Caco-2 (cell line): ENCODE data around the gene PSKH1. TPM values are rescaled to one million over a fixed set of nuclear protein-coding genes. Genes with fewer than 3 reads are reported as not detected.

Experiments used
- BruUV-seq: library from RNA; stranded (reverse); fragments of 400-500 nt; replicated peaks from 2 replicates; lab custom pipeline; 2021; lab: Mats Ljungman, UMichigan
- CTCF ChIA-PET: fragments of 300-600 bp; sonication (Branson Sonifier 250); formaldehyde crosslinking; loops from one replicate; lab custom pipeline; 2022; ENCODE audit warnings: antibody characterized with exemption; lab: Charles Lee
- POLR2A ChIA-PET: fragments of 300-600 bp; sonication (Branson Sonifier 250); formaldehyde crosslinking; loops from one replicate; lab custom pipeline; 2022; ENCODE audit warnings: antibody characterized with exemption; lab: Charles Lee
- DNase-seq, 2 experiments: peaks; one replicate each; pipeline versions ENCODE4 v3.0.0 to v3.0.0-alpha.2; 2020 to 2022
- H3K27me3 ChIP-seq: replicated peaks from 2 replicates; pipeline ENCODE4 v1.6.0; 2011; ENCODE audit warnings: low read length; ENCODE audit not compliant: control insufficient read depth, insufficient read depth
- H3K36me3 ChIP-seq: 2 replicates; pipeline ENCODE4 v1.5.1; 2011; ENCODE audit warnings: low read length; ENCODE audit not compliant: control insufficient read depth, insufficient read depth
- H3K4me1 ChIP-seq: fragments of 250-450 bp; sonication (Bioruptor Pico); 2 replicates; pipeline ENCODE4 v1.5.1; 2020; ENCODE audit warnings: mild to moderate bottlenecking
- H3K4me3 ChIP-seq: 2 replicates; pipeline ENCODE4 v1.5.1; 2011; ENCODE audit warnings: low read depth, mild to moderate bottlenecking, control low read depth, low read length
- H3K9me3 ChIP-seq: fragments of 250-450 bp; sonication (Bioruptor Pico); 2 replicates; pipeline ENCODE4 v1.5.1; 2020; ENCODE audit warnings: mild to moderate bottlenecking, moderate library complexity
- H3K27ac Mint-ChIP-seq: one replicate; pipeline ENCODE4 v1.8.0; 2022; ENCODE audit warnings: mixed read lengths; ENCODE audit not compliant: unreplicated experiment
- H3K27me3 Mint-ChIP-seq: one replicate; pipeline ENCODE4 v1.8.0; 2022; ENCODE audit warnings: mixed read lengths; ENCODE audit not compliant: insufficient read depth, unreplicated experiment
- H3K36me3 Mint-ChIP-seq: one replicate; pipeline ENCODE4 v1.8.0; 2022; ENCODE audit warnings: mild to moderate bottlenecking, mixed read lengths; ENCODE audit not compliant: insufficient read depth, unreplicated experiment
- H3K4me1 Mint-ChIP-seq: one replicate; pipeline ENCODE4 v1.8.0; 2022; ENCODE audit warnings: low read depth, mixed read lengths; ENCODE audit not compliant: unreplicated experiment
- H3K4me3 Mint-ChIP-seq: one replicate; pipeline ENCODE4 v1.8.0; 2022; ENCODE audit warnings: mild to moderate bottlenecking, moderate library complexity, mixed read lengths; ENCODE audit not compliant: unreplicated experiment
- H3K9me3 Mint-ChIP-seq: one replicate; pipeline ENCODE4 v1.8.0; 2022; ENCODE audit warnings: mixed read lengths; ENCODE audit not compliant: unreplicated experiment
- intact Hi-C: fragments of 100-400 bp; cut with micrococcal nuclease; formaldehyde crosslinking; loops from one replicate; pipeline ENCODE4 v1.10.0; 2022; ENCODE audit not compliant: unreplicated experiment
- total RNA-seq: library from RNA; stranded (reverse); gene quantifications from 2 replicates; pipeline ENCODE4 v1.2.3, GENCODE V29; 2022
- TF ChIP-seq, protein P1 (sequence below), 2 experiments: fragments of 200-600 bp in 1 of 2; IDR thresholded peaks; 1 replicate in 1 of 2; 2 replicates in 1 of 2; pipeline versions ENCODE4 v1.5.1 to v1.8.0; 2011 to 2022; ENCODE audit warnings: antibody characterized with exemption in 1 of 2, control low read depth in 1 of 2, inconsistent platforms in 1 of 2, low read depth in 1 of 2, low read length in 1 of 2, mild to moderate bottlenecking in 1 of 2, moderate library complexity in 1 of 2; ENCODE audit not compliant: insufficient read depth in 1 of 2, severe bottlenecking in 1 of 2, unreplicated experiment in 1 of 2

PSKH1 gene
- total RNA-seq, 1 experiment from 2014 or later: 41.3 TPM

DNA sequence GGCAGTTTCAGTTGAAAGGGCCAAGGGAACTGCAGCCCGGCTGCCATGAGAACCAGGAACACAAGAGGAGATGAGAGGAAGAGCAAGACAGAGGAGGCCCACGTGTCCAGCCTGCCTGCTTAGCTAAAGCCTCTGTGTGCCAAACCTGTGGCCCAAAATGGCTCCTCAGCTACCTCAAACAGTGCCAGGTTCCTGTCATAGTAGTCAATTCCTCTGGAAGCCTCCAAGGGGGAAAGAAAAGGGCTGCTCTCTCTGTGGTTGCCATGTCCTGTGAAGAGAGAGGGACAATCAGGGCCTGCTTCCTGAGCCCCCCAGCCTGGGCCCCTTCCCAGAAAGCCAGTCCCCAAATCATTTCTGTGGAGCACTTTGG is 70.2 kb downstream of the PSKH1 start:
- TF ChIP-seq, protein P1, sequence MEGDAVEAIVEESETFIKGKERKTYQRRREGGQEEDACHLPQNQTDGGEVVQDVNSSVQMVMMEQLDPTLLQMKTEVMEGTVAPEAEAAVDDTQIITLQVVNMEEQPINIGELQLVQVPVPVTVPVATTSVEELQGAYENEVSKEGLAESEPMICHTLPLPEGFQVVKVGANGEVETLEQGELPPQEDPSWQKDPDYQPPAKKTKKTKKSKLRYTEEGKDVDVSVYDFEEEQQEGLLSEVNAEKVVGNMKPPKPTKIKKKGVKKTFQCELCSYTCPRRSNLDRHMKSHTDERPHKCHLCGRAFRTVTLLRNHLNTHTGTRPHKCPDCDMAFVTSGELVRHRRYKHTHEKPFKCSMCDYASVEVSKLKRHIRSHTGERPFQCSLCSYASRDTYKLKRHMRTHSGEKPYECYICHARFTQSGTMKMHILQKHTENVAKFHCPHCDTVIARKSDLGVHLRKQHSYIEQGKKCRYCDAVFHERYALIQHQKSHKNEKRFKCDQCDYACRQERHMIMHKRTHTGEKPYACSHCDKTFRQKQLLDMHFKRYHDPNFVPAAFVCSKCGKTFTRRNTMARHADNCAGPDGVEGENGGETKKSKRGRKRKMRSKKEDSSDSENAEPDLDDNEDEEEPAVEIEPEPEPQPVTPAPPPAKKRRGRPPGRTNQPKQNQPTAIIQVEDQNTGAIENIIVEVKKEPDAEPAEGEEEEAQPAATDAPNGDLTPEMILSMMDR (IDR thresholded peaks at IDR 0.05; ENCODE audit: insufficient read depth in 1 of 2, low read depth in 1 of 2, low read length in 1 of 2, severe bottlenecking in 1 of 2, unreplicated experiment in 1 of 2): no peak
- H3K4me3 Mint-ChIP-seq: no peak overlapping the region
- ChIA-PET CTCF (no interaction called here), POLR2A (no interaction called here)
- H3K9me3 Mint-ChIP-seq: no peaks in the 10 kb centered on the region
- H3K27ac Mint-ChIP-seq: peak overlapping the region; percentile 3
- Histone ChIP-seq H3K36me3 (peaks cover 12% of the 10 kb centered on the region), H3K27me3 (no peaks in the 10 kb centered on the region), H3K4me3 (no peak overlapping the region), H3K9me3 (no peaks in the 10 kb centered on the region), H3K4me1 (peaks cover 22% of the 10 kb centered on the region)
- H3K27me3 Mint-ChIP-seq: no peaks in the 10 kb centered on the region
- peaks cover 27% of the 10 kb centered on the region for H3K4me1 Mint-ChIP-seq
- no TSS peak for BruUV-seq
- intact Hi-C loops: no loop called here
- peaks cover 55% of the 10 kb centered on the region for H3K36me3 Mint-ChIP-seq
- no peak for DNase-seq

DNA sequence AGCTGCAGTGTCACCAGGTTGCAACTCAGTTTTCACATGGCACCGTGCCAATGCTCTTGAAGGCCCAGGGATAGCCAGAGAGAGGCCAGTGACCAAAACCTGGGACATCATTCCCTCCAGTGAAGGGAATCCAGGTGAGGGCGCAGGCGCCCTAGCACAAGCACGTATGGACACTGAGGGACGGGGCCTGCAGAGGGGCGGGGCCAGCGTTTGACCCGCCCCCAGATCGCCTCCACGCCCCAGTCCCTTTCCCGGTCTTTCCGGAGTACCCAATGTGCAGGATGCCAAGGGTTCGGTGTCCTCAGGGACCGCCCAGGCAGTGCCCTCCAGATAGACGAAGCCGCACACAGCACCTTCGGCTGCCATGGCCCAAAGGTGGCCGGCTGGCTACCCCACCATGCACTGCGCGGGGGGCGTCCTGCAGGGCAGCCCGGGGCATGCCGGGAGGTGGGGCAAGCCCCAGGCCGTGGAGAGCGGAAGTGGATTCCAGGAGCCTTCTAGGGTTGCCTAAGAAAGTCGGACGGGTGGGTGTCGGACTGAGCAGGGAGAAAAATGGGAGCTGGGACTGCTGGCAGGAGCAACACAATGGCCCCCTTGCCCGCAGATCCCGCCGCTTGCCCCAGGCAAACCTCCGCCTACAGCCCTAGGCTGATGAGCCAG is 70.7 kb downstream of the PSKH1 start:
- no TSS peak for BruUV-seq

DNA sequence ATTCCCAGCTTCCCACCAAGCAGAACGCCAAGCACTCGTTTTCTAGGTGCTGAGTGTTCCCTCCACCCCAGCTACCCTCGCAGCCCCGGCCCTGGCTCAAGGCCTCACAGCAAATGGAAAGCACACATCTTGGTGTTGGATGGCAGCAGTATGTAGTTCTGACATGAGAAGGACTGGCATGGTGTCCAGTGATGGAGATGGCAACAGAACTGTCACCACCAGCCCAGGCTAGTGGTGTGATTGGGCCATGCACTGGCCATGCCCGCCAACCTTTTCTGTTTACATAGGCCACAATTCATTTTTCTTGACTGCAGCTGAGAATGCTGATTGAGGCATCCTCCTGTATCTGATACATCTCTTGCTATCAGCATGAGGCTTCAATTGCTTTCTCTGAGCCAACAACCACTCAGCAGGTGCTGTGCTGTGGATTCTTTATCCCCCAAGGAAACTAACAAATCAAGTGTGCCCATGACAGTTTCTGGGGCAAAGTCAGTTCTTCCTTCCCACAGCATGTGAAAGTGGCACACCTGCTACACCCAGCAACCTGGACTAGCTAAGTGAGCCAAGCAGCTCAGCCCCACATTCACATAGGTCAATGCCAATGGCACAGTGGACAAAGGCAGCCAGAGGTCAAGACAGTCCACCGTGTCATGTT is 71.5 kb downstream of the PSKH1 start:
- DNase-seq: no peak
- Mint-ChIP-seq H3K27me3 (no peaks in the 10 kb centered on the region), H3K4me1 (peaks cover 35% of the 10 kb centered on the region), H3K9me3 (no peaks in the 10 kb centered on the region), H3K4me3 (no peak overlapping the region), H3K36me3 (peaks cover 56% of the 10 kb centered on the region), H3K27ac (peak overlapping the region; percentile 93)
- POLR2A ChIA-PET: no interaction called here
- Histone ChIP-seq H3K36me3 (peaks cover 12% of the 10 kb centered on the region), H3K4me1 (peaks cover 29% of the 10 kb centered on the region), H3K27me3 (no peaks in the 10 kb centered on the region), H3K9me3 (no peaks in the 10 kb centered on the region), H3K4me3 (no peak overlapping the region)
- no TSS peak for BruUV-seq
- intact Hi-C loops: no loop called here
- CTCF ChIA-PET: interaction anchor here (0.8 kb wide), 1 partner anchor 76 kb away, joined by 3 read pairs; no protein-coding TSS in a partner anchor
- TF ChIP-seq, protein P1 (IDR thresholded peaks at IDR 0.05; ENCODE audit: insufficient read depth in 1 of 2, low read depth in 1 of 2, low read length in 1 of 2, severe bottlenecking in 1 of 2, unreplicated experiment in 1 of 2): no peak

More for the DNA sequence above, 70.7 kb downstream of the PSKH1 start:
- CTCF ChIA-PET: interaction anchor here (0.8 kb wide), 1 partner anchor 77 kb away, joined by 3 read pairs; no protein-coding TSS in a partner anchor
- Mint-ChIP-seq H3K27ac (no peak overlapping the region), H3K4me1 (peaks cover 27% of the 10 kb centered on the region), H3K27me3 (no peaks in the 10 kb centered on the region), H3K4me3 (no peak overlapping the region), H3K36me3 (peaks cover 50% of the 10 kb centered on the region), H3K9me3 (no peaks in the 10 kb centered on the region)
- DNase-seq: no peak
- H3K4me3 ChIP-seq: no peak overlapping the region
- intact Hi-C loops: no loop called here
- H3K36me3 ChIP-seq: peaks cover 12% of the 10 kb centered on the region
- POLR2A ChIA-PET: no interaction called here
- peaks cover 24% of the 10 kb centered on the region for H3K4me1 ChIP-seq
- no peaks in the 10 kb centered on the region for H3K9me3 ChIP-seq
- TF ChIP-seq, protein P1 (IDR thresholded peaks at IDR 0.05; ENCODE audit: insufficient read depth in 1 of 2, low read depth in 1 of 2, low read length in 1 of 2, severe bottlenecking in 1 of 2, unreplicated experiment in 1 of 2): no peak
- no peaks in the 10 kb centered on the region for H3K27me3 ChIP-seq
